HepG2 (cell line): ENCODE measurements around the gene TFF1. TPM values are rescaled to one million over a fixed set of nuclear protein-coding genes. Genes with fewer than 3 reads are reported as not detected.

Experiments used
- ASH2L ChIP-seq: fragments of 300-600, 200-600 bp; sonication (generic); IDR thresholded peaks from 2 replicates; pipeline ENCODE4 v1.7.0; 2017; ENCODE audit warnings: low read depth, mild to moderate bottlenecking, moderate library complexity, mixed read lengths, low read length; ENCODE audit not compliant: insufficient read length
- BRD4 ChIP-seq: sonication (generic); formaldehyde crosslinking; IDR thresholded peaks from 2 replicates; pipeline ENCODE4 v1.4.0; 2020; ENCODE audit warnings: missing genetic modification reagents
- CC2D1A ChIP-seq: sonication (generic); formaldehyde crosslinking; IDR thresholded peaks from 2 replicates; pipeline ENCODE4 v1.8.1; 2023; ENCODE audit warnings: mild to moderate bottlenecking, missing genetic modification reagents
- DR1 ChIP-seq: sonication (generic); formaldehyde crosslinking; IDR thresholded peaks from 2 replicates; pipeline ENCODE4 v1.8.0; 2021; ENCODE audit warnings: mild to moderate bottlenecking, missing genetic modification reagents, inconsistent platforms
- FOXC1 ChIP-seq: sonication (generic); formaldehyde crosslinking; IDR thresholded peaks from 2 replicates; pipeline ENCODE4 v1.8.0; 2022; ENCODE audit warnings: mild to moderate bottlenecking, missing genetic modification reagents, borderline replicate concordance
- GTF3A ChIP-seq: sonication (generic); formaldehyde crosslinking; conservative IDR thresholded peaks from 2 replicates; pipeline ENCODE4 v1.4.0; 2020; ENCODE audit warnings: mild to moderate bottlenecking, missing genetic modification reagents
- HDAC2 ChIP-seq: sonication (generic); formaldehyde crosslinking; IDR thresholded peaks from 2 replicates; pipeline ENCODE4 v1.4.0; 2020; ENCODE audit warnings: missing genetic modification reagents
- HHEX ChIP-seq: IDR thresholded peaks from 2 replicates; pipeline ENCODE4 v1.6.1; 2016; ENCODE audit warnings: control low read depth
- HMGA1 ChIP-seq: sonication (generic); formaldehyde crosslinking; conservative IDR thresholded peaks from 2 replicates; pipeline ENCODE4 v1.4.0; 2020; ENCODE audit warnings: missing genetic modification reagents
- HOXD1 ChIP-seq: sonication (generic); formaldehyde crosslinking; IDR thresholded peaks from 2 replicates; pipeline ENCODE4 v1.5.0; 2020; ENCODE audit warnings: missing genetic modification reagents
- LCORL ChIP-seq, 2 experiments: fragments of 450-650 bp in 1 of 2; sonication (generic) in 1 of 2; formaldehyde crosslinking in 1 of 2; IDR thresholded peaks; 2 replicates each; pipeline versions ENCODE4 v1.5.0 to v1.6.1; 2017 to 2020; ENCODE audit warnings: antibody characterized with exemption in 1 of 2, missing genetic modification reagents in 1 of 2
- RARA ChIP-seq: IDR thresholded peaks from 2 replicates; pipeline ENCODE4 v1.6.1; 2016; ENCODE audit warnings: missing genetic modification reagents, missing compliant biosample characterization
- SALL1 ChIP-seq: sonication (generic); formaldehyde crosslinking; IDR thresholded peaks from 2 replicates; pipeline ENCODE4 v1.8.0; 2022; ENCODE audit warnings: mild to moderate bottlenecking, missing genetic modification reagents
- SOX13 ChIP-seq, 3 experiments: fragments of 450-650 bp in 1 of 3; sonication (generic) in 1 of 3; formaldehyde crosslinking in 1 of 3; IDR thresholded peaks in 2 of 3; conservative IDR thresholded peaks in 1 of 3; 2 replicates each; pipeline versions ENCODE4 v1.5.0 to v1.6.1; 2016 to 2020; ENCODE audit warnings: antibody characterized with exemption in 1 of 3, mild to moderate bottlenecking in 1 of 3, missing compliant biosample characterization in 1 of 3, missing genetic modification reagents in 1 of 3, moderate library complexity in 1 of 3
- SOX6 ChIP-seq, 2 experiments: fragments of 450-650 bp in 1 of 2; sonication (generic) in 1 of 2; formaldehyde crosslinking in 1 of 2; IDR thresholded peaks; 2 replicates each; pipeline versions ENCODE4 v1.4.0 to v1.6.1; 2017 to 2020; ENCODE audit warnings: antibody characterized with exemption in 1 of 2, mild to moderate bottlenecking in 1 of 2, missing genetic modification reagents in 1 of 2
- SYNCRIP ChIP-seq: fragments of 200-400 bp; formaldehyde crosslinking; IDR thresholded peaks from 2 replicates; pipeline ENCODE4 v1.6.1; 2018; ENCODE audit warnings: mild to moderate bottlenecking, low read depth, low read length; ENCODE audit not compliant: insufficient read depth
- TARDBP ChIP-seq: sonication (generic); formaldehyde crosslinking; IDR thresholded peaks from 2 replicates; pipeline ENCODE4 v1.8.0; 2022; ENCODE audit warnings: mild to moderate bottlenecking, missing genetic modification reagents
- TBX2 ChIP-seq: sonication (generic); formaldehyde crosslinking; IDR thresholded peaks from 2 replicates; pipeline ENCODE4 v1.5.0; 2020; ENCODE audit warnings: missing genetic modification reagents, mild to moderate bottlenecking, borderline replicate concordance
- ZKSCAN5 ChIP-seq: sonication (generic); formaldehyde crosslinking; IDR thresholded peaks from 2 replicates; pipeline ENCODE4 v1.5.1; 2020; ENCODE audit warnings: mild to moderate bottlenecking, missing genetic modification reagents
- ZNF138 ChIP-seq: sonication (generic); formaldehyde crosslinking; IDR thresholded peaks from 2 replicates; pipeline ENCODE4 v1.5.0; 2020; ENCODE audit warnings: mild to moderate bottlenecking, low read depth, missing genetic modification reagents
- ZNF331 ChIP-seq: sonication (generic); formaldehyde crosslinking; IDR thresholded peaks from 2 replicates; pipeline ENCODE4 v1.4.0; 2020; ENCODE audit warnings: missing genetic modification reagents
- ZNF484 ChIP-seq: sonication (generic); formaldehyde crosslinking; IDR thresholded peaks from 2 replicates; pipeline ENCODE4 v1.5.1; 2020; ENCODE audit warnings: mild to moderate bottlenecking, low read depth, missing genetic modification reagents, borderline replicate concordance
- ZNF614 ChIP-seq: IDR thresholded peaks from 2 replicates; pipeline ENCODE4 v1.6.1; 2018; ENCODE audit warnings: missing biosample characterization, missing genetic modification reagents, inconsistent platforms, borderline replicate concordance
- ZNF788 ChIP-seq: sonication (generic); formaldehyde crosslinking; IDR thresholded peaks from 2 replicates; pipeline ENCODE4 v1.5.0; 2020; ENCODE audit warnings: mild to moderate bottlenecking, missing genetic modification reagents, borderline replicate concordance
- polyA plus RNA-seq, 8 experiments: library from polyadenylated mRNA; depleted of rRNA in 3 of 8; stranded (reverse) in 7 of 8; unstranded in 1 of 8; fragments of >200 nt; fragmentation: Illumina TruSeq in 4 of 8; extraction: Trizol in 4 of 8; gene quantifications; 2 replicates each; pipeline versions ENCODE4 v1.2.1 to v1.2.3, GENCODE V29; 2011 to 2016; ENCODE audit warnings: low read depth in 4 of 8, missing spikeins in 1 of 8, mixed read lengths in 1 of 8; ENCODE audit not compliant: insufficient read depth in 1 of 8
- total RNA-seq, 5 experiments: library from RNA; depleted of rRNA; stranded (reverse); fragments of >200 nt; fragmentation: Illumina TruSeq; extraction: Trizol; gene quantifications; 2 replicates each; pipeline ENCODE4 v1.2.3, GENCODE V29; 2016; ENCODE audit warnings: low read depth in 1 of 5
- TF ChIP-seq, protein P1 (sequence below): sonication (generic); formaldehyde crosslinking; IDR thresholded peaks from 2 replicates; pipeline ENCODE4 v1.8.1; 2023; ENCODE audit warnings: missing genetic modification reagents, mild to moderate bottlenecking, borderline replicate concordance
- TF ChIP-seq, protein P2 (sequence below): sonication (generic); formaldehyde crosslinking; IDR thresholded peaks from 2 replicates; pipeline ENCODE4 v1.5.0; 2020; ENCODE audit warnings: missing genetic modification reagents
- TF ChIP-seq, protein P3 (sequence below): sonication (generic); formaldehyde crosslinking; IDR thresholded peaks from 2 replicates; pipeline ENCODE4 v1.8.1; 2023; ENCODE audit warnings: mild to moderate bottlenecking, inconsistent platforms, moderate library complexity, missing genetic modification reagents, borderline replicate concordance

TFF1 gene
- total and polyA plus RNA-seq, 2 of the 13 experiments (the other 11 are each of a cell fraction or from before 2014, with no cell fraction given), result 0.24 to 19.4 TPM

DNA sequence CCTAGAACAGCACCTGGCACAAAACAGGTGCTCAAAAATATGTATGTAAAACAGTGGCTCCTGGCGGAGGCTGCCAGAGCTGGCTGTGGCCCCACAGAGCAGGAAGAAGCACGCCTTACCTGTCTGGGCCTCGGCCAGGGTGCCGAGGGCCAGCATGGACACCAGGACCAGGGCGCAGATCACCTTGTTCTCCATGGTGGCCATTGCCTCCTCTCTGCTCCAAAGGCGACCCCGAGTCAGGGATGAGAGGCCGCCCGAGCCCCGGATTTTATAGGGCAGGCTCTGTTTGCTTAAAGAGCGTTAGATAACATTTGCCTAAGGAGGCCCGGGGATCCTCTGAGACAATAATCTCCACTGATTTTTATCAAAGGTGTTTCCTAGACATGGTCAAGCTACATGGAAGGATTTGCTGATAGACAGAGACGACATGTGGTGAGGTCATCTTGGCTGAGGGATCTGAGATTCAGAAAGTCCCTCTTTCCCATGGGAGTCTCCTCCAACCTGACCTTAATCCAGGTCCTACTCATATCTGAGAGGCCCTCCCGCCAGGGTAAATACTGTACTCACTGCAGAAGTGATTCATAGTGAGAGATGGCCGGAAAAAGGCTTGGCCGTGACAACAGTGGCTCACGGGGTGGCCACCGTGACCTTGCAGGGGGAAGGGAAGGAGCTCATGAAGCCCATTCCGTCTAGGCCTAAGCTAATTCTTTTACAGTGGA lies at the start of gene TFF1 (continued):
- TF ChIP-seq ZNF484 (CRISPR knock-in tag) (no peak), DR1 (CRISPR knock-in tag) (no peak), ZNF614 (no peak), LCORL (IDR thresholded peaks at IDR 0.05) (no peak), LCORL (CRISPR knock-in tag; IDR thresholded peaks at IDR 0.05) (no peak), ASH2L (peak; percentile 19), TBX2 (CRISPR knock-in tag) (0 out of 2 replicates have a peak, but pooled peaks have one; percentile 23), SOX13 (IDR thresholded peaks at IDR 0.05) (no peak), SOX13 (CRISPR knock-in tag; conservative IDR thresholded peaks at IDR 0.05 in 1 of 2, IDR thresholded peaks at IDR 0.05 in 1 of 2) (peak in 1 of 2 experiments; percentile 13; a peak in 1 of 4 replicates), TARDBP (CRISPR knock-in tag) (no peak), SYNCRIP (no peak), ZNF138 (CRISPR knock-in tag) (no peak), ZKSCAN5 (CRISPR knock-in tag) (no peak), SOX6 (IDR thresholded peaks at IDR 0.05) (no peak), SOX6 (CRISPR knock-in tag; IDR thresholded peaks at IDR 0.05) (no peak), HDAC2 (CRISPR knock-in tag) (0 out of 2 replicates have a peak, but pooled peaks have one; percentile 16), BRD4 (CRISPR knock-in tag) (no peak), ZNF331 (CRISPR knock-in tag) (no peak), SALL1 (CRISPR knock-in tag) (0 out of 2 replicates have a peak, but pooled peaks have one; percentile 15), ZNF788 (no peak), CC2D1A (CRISPR knock-in tag) (no peak), GTF3A (CRISPR knock-in tag) (no peak), HOXD1 (CRISPR knock-in tag) (no peak), RARA (peak; percentile 82), HHEX (CRISPR knock-in tag) (peak; percentile 49; the same call in 1 of the 2 replicates), FOXC1 (CRISPR knock-in tag) (no peak), HMGA1 (no peak)
- TF ChIP-seq, protein P1, sequence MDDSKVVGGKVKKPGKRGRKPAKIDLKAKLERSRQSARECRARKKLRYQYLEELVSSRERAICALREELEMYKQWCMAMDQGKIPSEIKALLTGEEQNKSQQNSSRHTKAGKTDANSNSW (CRISPR knock-in tag), result no peak
- TF ChIP-seq, protein P2, sequence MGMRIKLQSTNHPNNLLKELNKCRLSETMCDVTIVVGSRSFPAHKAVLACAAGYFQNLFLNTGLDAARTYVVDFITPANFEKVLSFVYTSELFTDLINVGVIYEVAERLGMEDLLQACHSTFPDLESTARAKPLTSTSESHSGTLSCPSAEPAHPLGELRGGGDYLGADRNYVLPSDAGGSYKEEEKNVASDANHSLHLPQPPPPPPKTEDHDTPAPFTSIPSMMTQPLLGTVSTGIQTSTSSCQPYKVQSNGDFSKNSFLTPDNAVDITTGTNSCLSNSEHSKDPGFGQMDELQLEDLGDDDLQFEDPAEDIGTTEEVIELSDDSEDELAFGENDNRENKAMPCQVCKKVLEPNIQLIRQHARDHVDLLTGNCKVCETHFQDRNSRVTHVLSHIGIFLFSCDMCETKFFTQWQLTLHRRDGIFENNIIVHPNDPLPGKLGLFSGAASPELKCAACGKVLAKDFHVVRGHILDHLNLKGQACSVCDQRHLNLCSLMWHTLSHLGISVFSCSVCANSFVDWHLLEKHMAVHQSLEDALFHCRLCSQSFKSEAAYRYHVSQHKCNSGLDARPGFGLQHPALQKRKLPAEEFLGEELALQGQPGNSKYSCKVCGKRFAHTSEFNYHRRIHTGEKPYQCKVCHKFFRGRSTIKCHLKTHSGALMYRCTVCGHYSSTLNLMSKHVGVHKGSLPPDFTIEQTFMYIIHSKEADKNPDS (CRISPR knock-in tag), result no peak
- TF ChIP-seq, protein P3, sequence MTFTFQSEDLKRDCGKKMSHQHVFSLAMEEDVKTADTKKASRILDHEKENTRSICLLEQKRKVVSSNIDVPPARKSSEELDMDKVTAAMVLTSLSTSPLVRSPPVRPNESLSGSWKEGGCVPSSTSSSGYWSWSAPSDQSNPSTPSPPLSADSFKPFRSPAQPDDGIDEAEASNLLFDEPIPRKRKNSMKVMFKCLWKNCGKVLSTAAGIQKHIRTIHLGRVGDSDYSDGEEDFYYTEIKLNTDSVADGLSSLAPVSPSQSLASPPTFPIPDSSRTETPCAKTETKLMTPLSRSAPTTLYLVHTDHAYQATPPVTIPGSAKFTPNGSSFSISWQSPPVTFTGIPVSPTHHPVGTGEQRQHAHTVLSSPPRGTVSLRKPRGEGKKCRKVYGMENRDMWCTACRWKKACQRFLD (CRISPR knock-in tag), result no peak
